Tibial nerve (tissue), 4 donors: ENCODE data around the gene WFDC1.

ENCODE experiments used
- EP300 ChIP-seq, 2 donors: sonication (generic); formaldehyde crosslinking; IDR thresholded peaks; one replicate each; pipeline ENCODE4 v1.6.1; 2017; ENCODE audit warnings: antibody characterized with exemption in 2 of 2, mild to moderate bottlenecking in 1 of 2
- POLR2A ChIP-seq, 2 donors: fragments of 450-650 bp; IDR thresholded peaks; one replicate each; pipeline ENCODE4 v1.6.1; 2017; ENCODE audit warnings: antibody characterized with exemption in 2 of 2, mild to moderate bottlenecking in 2 of 2, moderate library complexity in 2 of 2
- TF ChIP-seq, protein P1 (sequence below), 5 experiments: fragments of 200-600 bp in 3 of 5; fragments of 450-650 bp in 2 of 5; sonication (generic) in 3 of 5; IDR thresholded peaks; one replicate each; pipeline ENCODE4 v1.5.1; 2016 to 2019; ENCODE audit warnings: antibody characterized with exemption in 5 of 5, mild to moderate bottlenecking in 3 of 5, moderate library complexity in 2 of 5

DNA sequence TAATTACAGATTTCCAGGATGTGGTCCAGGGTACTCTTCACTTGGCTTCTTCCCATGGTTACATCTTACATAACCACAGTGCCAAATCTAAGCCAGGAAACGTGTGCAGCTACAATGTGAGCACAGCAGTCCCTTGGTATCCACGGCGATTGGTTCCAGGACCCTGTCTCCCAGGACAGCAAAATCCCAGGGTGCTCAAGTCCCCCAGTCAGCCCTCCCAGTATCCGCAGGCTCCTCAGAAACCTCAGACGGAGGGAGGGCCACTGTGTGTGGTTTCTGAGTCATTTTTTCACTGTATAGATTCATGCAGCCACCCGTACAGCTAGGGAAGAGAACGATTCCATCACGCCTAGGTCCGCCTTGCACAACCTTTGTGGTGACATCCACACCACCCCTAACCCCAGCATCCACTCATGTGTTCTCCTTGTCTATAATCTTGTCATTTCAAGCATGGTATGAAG is 62.5 kb downstream of the WFDC1 start:
- TF ChIP-seq, protein P1, sequence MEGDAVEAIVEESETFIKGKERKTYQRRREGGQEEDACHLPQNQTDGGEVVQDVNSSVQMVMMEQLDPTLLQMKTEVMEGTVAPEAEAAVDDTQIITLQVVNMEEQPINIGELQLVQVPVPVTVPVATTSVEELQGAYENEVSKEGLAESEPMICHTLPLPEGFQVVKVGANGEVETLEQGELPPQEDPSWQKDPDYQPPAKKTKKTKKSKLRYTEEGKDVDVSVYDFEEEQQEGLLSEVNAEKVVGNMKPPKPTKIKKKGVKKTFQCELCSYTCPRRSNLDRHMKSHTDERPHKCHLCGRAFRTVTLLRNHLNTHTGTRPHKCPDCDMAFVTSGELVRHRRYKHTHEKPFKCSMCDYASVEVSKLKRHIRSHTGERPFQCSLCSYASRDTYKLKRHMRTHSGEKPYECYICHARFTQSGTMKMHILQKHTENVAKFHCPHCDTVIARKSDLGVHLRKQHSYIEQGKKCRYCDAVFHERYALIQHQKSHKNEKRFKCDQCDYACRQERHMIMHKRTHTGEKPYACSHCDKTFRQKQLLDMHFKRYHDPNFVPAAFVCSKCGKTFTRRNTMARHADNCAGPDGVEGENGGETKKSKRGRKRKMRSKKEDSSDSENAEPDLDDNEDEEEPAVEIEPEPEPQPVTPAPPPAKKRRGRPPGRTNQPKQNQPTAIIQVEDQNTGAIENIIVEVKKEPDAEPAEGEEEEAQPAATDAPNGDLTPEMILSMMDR (IDR thresholded peaks at IDR 0.05), result no peak
- TF ChIP-seq POLR2A (IDR thresholded peaks at IDR 0.05) (no peak), EP300 (IDR thresholded peaks at IDR 0.05) (no peak)
